GM21515 (cell line): Measurements from ENCODE around the gene TARS3.
A peak's percentile ranks its signal among the peaks of the same experiment; 100 is the strongest.

Experiments used
- ATAC-seq: cut with Tn5 transposase; IDR thresholded peaks from one replicate; pipeline ENCODE4 v1.9.1; 2021; ENCODE audit not compliant: unreplicated experiment

The TARS3 gene

GRCh38 chr15:101702077-101702476 lies 22.2 kb downstream of the TARS3 start:
- no peak for ATAC-seq

DNA sequence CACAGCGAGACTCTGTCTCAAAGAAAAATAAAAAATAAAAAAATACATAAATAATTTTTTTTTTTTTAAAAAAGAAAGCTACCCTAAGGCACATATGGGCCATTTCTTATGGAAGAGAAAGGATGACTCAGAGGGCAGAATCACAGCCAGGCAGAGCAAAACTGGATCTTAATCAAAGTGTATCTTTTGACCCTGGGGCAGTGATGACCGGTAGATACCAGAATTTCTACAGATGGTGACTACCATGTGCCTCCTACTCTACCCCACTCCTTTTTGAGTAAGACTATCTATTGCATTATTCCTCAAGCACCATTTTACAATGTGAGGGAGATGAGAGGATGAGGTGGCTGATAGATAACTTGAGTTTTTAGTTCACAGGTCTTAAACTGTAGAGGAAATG lies 26.0 kb downstream of the TARS3 start:
- no peak for ATAC-seq

DNA sequence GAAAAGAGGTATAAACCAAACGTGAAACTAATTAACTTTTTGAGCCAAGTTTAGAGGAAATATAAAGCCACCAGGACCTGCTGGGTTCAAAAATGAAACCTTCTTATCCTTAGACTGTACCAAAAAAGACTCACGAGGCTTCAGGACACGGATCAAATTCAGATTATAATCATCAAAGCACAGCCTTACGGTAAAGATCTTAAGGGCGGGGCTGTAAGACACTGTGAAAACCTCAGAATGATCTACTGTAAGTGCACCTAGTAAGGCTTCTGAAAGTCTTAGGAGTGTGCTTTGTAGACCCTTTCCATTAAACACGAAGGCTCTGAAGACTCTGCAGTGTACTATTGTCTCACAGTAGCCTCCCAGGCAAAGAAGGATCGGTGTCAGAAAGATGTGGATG lies 26.8 kb downstream of the TARS3 start:
- no peak for ATAC-seq

DNA sequence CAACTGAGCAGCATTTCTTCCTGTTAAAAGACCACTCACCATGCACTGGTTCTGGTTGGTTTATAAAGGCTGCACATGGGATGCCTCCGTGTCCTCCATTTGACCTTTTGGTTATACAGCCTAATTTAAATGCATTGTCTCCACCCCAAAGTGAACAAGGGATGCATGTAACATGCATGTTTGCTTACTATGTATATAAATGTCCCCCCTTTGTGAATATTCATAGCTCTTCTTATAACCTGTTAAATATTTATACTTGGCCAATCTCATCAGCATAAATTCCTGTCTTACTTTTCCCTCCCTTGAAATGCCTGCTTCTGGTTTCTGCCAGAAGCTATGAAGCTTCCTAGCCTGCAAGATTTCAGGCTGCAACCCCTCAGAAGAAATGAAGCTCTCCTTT lies 27.4 kb downstream of the TARS3 start:
- no peak for ATAC-seq

DNA sequence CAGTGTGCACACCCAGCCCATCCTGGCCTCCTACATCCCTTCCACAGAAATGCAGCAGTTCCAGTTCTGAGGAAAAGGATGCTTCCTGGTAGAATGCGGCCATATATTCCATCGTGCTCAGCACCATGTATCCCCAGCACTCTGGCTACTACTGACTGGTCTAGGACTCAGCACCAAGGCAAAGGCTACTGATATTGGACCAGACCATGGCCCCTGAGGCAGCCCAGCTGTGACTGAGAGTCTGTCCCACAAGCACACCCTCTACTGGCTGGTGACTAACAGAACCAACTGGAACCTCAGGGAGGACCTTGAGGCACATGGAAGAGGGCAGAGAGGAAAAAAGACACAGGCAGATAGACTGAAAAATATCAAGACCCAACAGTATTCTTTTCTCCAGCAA lies 30.0 kb downstream of the TARS3 start:
- ATAC-seq = no peak

DNA sequence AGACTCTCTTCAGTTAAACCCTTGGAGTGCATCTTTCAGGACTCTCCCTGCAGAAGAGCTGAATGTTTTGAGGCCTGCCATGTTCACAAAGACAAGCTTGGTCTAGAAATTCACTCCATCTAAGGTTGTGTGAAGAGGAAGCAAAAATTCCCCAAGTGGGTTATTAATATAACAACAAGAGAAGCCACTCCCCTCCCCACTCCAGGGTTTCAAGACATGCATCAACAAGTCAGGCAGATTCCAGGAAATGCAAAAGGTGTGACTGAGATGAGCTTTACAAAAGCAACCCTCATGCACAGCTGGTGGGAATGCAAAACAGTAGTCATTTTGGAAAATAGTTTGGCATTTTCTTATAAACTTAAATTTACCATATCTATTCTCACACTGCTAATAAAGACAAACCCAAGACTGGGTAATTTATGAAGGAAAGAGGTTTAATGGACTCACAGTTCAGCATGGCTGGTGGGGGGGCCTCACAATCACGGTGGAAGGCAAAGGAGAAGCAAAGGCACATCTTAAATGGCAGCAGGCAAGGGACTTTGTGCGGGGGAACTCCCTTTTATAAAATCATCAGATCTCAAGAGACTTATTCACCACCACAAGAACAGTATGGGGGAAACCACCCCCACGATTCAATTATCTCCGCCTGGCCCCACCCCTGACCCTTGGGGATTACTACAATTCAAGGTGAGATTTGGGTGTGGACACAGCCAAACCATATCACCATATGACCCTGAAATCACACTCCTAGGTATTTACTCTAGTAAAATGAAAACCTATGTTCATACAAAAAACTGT lies 31.3 kb downstream of the TARS3 start:
- no peak for ATAC-seq

DNA sequence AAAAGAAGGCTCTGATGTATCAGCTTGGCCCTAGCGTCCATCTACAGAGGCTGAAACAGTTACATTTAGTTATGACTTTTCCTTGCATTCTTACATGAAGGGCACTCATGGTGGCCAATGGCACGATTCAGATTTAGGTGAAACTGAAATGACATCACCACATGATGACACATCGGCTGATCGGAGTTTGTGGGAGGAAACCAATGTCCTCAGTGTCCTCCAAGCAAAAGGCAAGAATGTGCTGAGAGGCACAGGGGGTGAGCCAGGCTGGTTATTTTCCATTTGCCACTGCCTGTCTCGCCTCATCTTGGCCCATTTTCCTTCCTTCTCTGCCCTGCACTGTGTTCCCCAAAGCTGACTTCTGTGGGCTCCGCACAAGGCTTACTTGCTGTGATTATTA lies 34.4 kb downstream of the TARS3 start:
- no peak for ATAC-seq

GRCh38 chr15:101686718-101687117 lies 37.6 kb downstream of the TARS3 start:
- no peak for ATAC-seq

DNA sequence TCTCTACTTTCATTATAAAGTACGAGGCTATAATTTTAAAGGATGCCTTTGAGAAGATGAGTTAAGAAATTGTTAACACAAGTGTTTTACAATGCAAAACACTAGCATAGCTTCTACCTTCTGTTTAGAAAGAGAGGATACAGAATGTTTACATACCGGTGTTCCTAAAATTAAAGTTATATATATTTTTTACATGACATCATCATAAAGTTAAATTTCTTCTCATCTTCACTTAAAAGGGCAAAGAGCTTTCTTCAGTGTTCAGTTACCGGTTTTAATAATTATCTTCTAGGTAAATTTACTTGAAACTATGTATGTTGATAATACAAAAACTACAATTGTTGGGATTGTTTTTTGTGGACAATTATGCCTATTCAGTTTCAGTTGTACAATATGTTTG lies 39.4 kb downstream of the TARS3 start:
- no peak for ATAC-seq

GRCh38 chr15:101684384-101684783 lies 39.9 kb downstream of the TARS3 start:
- ATAC-seq = no peak

GRCh38 chr15:101679806-101680205 lies 44.5 kb downstream of the TARS3 start:
- no peak for ATAC-seq

- ATAC-seq = no peak
These were observed 47.3 kb downstream of the TARS3 start for GRCh38 chr15:101676921-101677329.

GRCh38 chr15:101675796-101676582 lies 48.3 kb downstream of the TARS3 start:
- ATAC-seq = peak; percentile 95

GRCh38 chr15:101675015-101675414 lies 49.3 kb downstream of the TARS3 start:
- ATAC-seq = no peak

DNA sequence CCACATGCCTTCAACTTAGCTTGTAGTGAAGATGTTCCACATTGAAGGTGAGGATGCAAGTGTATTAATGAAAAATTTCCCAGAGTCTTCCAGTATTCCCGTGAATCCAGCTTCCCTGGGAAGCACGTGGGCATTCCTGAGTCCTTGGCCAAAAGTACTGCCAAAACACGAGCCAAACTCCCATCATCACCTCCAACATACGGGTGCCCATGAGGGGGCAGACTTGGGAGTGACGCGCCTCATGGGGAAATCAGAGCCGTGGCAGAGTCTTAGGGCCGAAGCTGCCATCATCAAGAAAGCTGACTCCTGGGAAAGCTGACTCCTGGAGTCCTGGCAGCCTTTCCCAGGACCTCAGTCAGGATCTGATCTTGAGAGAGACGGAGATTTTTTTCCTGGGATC lies 52.0 kb downstream of the TARS3 start:
- ATAC-seq = no peak

DNA sequence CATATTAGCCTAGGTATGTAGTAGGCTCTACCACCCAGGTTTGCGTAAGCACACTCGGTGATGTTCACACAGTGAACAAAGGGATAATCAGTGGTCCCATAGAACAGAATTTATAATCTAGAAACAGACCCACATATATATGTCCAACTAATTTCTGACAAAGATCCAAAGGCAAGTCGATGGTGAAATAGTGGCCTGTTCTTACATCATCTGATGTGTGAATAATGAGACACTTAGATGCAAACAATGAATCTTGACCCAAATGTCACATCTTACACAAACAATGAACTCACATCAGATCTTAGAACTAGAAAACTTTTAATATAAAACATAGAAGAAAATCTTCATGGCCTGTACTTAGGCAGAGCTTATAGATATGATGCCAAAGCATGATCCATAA lies 54.5 kb downstream of the TARS3 start:
- ATAC-seq = no peak

- no peak for ATAC-seq
These were observed 56.4 kb downstream of the TARS3 start for GRCh38 chr15:101667881-101668280.

DNA sequence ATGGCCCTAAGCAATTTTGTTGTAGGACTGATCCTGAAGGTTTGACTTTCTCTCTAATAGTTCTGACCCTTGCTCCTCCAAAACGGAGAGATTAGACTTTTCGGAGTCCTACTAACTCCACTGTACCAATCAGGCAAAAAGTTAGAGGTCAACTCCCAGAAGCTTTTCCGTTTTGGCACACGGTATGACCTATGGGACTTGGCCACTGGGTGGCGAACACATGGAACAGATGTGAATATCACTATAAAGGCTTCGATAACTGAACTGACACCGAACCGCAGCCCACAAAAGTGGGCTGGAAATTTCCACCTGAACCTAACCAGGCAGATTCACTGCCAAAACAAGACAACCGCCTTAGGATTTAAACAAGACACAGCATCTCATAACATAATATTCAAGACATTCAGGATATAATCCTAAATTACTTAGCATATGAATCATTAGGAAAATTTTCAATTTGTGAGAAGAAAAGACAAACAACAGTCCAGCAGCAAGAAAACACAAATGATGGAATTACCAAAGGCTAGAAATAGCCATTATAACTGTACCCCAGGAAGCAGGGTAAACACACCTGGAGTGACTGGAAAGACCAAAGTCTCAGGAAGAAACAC lies 59.9 kb downstream of the TARS3 start:
- no peak for ATAC-seq

DNA sequence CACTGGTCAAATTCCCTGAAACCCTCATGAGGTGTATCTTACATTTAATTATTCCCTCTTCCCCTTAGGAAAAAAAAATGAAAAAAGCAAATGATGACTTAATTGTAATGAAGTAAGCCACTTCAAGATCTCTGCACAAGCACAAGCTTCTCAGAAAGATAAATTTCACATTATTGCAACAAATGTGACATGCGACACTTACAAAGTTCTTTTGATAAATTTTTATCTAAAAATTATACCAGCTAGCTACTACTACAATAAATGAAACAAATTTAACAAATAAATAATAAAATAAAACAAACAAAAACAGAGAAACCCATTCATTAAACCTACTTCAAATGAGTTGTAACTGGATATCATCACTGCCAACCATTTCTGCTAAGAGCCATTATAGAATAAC lies 62.1 kb downstream of the TARS3 start:
- ATAC-seq = no peak

- ATAC-seq = no peak
These were observed 64.3 kb downstream of the TARS3 start for GRCh38 chr15:101660005-101660404.

GRCh38 chr15:101657968-101658784 lies 66.1 kb downstream of the TARS3 start:
- no peak for ATAC-seq
